A673 (cell line): ENCODE measurements around the gene C2CD4B.

Experiments used
- CTCF ChIP-seq: fragments of 300-800, 200-600 bp; sonication (generic); conservative IDR thresholded peaks from 2 replicates; pipeline ENCODE4 v1.5.1; 2017; ENCODE audit warnings: low read depth, mild to moderate bottlenecking, antibody characterized with exemption, low read length, moderate library complexity, mixed read lengths
- EZH2 ChIP-seq: fragments of 200-600 bp; sonication (generic); IDR thresholded peaks from 2 replicates; pipeline ENCODE4 v1.6.1; 2017; ENCODE audit warnings: borderline replicate concordance, low read depth, mild to moderate bottlenecking, mixed read lengths, antibody characterized with exemption, low read length; ENCODE audit not compliant: poor library complexity, severe bottlenecking

GRCh38 chr15:62150445-62150844, 14.6 kb downstream of the C2CD4B start:
- no peak for TF ChIP-seq CTCF
- no peak for TF ChIP-seq EZH2
